Testis (tissue), 3 donors: Measurements from ENCODE around the gene TNFRSF13B. TPM values are rescaled to one million over a fixed set of nuclear protein-coding genes. Genes with fewer than 3 reads are reported as not detected.

Experiments
- DNase-seq: peaks from one replicate; pipeline ENCODE4 v3.0.0-alpha.2; 2019
- H3K27ac ChIP-seq, 2 donors: fragments of 200-600 bp; sonication (generic); one replicate each; pipeline ENCODE4 v1.5.1; 2019
- H3K27me3 ChIP-seq: fragments of 200-600 bp; sonication (generic); one replicate; pipeline ENCODE4 v1.5.1; 2019
- H3K36me3 ChIP-seq: fragments of 200-600 bp; sonication (generic); one replicate; pipeline ENCODE4 v1.5.1; 2017; ENCODE audit warnings: low read depth; ENCODE audit errors: missing control alignments
- H3K4me1 ChIP-seq: fragments of 200-600 bp; sonication (generic); one replicate; pipeline ENCODE4 v1.5.1; 2019
- H3K4me3 ChIP-seq, 2 donors: fragments of 200-600 bp; sonication (generic); one replicate each; pipeline ENCODE4 v1.5.1; 2017 to 2019
- H3K9me3 ChIP-seq: fragments of 200-600 bp; sonication (generic); one replicate; pipeline ENCODE4 v1.5.1; 2017
- POLR2A ChIP-seq: fragments of 450-650 bp; IDR thresholded peaks from one replicate; pipeline ENCODE4 v1.6.1; 2017; ENCODE audit warnings: antibody characterized with exemption, mild to moderate bottlenecking, moderate library complexity
- WGBS, 2 donors: methylation state at CpG; one replicate each; pipeline ENCODE4 v1.1.5; 2018; 5-methylcytosine and 5-hydroxymethylcytosine counted together
- intact Hi-C: fragments of 100-400 bp; cut with DNase I; formaldehyde crosslinking; loops from one replicate; pipeline ENCODE4 v1.15.1; 2023; ENCODE audit warnings: low total_unique reads
- polyA plus RNA-seq: library from polyadenylated mRNA; stranded (reverse); fragments of 350-450 nt; fragmentation: Illumina TruSeq; extraction: RNeasy Lipid Tissue Mini Kit (QIAGEN cat#74804); gene quantifications from one replicate; pipeline ENCODE4 v1.2.3, GENCODE V29; 2014; ENCODE audit warnings: low read depth, low replicate concordance; ENCODE audit not compliant: insufficient read depth
- total RNA-seq, 2 donors: library from RNA; depleted of rRNA; stranded (reverse); fragments of >200 nt; gene quantifications; one replicate each; pipeline ENCODE4 v1.2.3, GENCODE V29; 2016
- TF ChIP-seq, protein P1 (sequence below), 3 experiments: fragments of 450-650 bp in 2 of 3; fragments of 200-600 bp in 1 of 3; sonication (generic) in 1 of 3; IDR thresholded peaks; one replicate each; pipeline ENCODE4 v1.5.1; 2016 to 2019; ENCODE audit warnings: antibody characterized with exemption in 3 of 3, mild to moderate bottlenecking in 2 of 3, moderate library complexity in 1 of 3

The TNFRSF13B gene
- total and polyA plus RNA-seq, 3 donors from 2014 or later = 0.59 TPM; not detected in 2

DNA sequence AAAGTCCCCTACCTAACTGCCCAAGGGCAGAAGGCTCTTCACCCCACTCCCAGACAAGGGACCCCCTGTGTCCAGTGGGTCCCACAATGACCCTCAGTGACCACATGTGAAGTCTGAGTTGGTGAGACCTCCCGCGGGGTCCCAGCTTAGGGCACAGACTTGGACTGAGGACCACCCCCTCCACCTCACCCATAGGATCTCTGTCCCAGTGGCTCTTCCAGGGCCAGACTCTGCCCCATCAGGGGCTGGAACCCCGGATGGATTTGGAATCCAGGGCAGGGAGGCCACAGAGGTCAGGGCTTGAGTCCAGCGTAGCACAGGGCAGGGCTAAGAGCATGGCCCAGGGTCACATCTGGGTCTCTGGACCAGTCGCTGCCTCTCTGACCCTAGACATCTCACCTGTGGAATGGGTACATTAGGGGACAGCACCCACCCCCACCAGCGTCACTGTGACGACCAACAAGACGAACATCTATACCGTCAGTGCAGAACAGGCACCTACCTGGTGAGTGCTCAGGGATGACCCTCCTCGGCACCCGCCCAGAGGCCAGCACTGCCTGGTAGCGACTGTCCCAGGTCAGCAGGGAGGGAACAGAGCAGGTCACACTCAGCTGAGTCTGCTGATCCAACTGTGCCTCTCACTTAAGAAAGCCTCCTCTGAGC lies 37.7 kb downstream of the TNFRSF13B start:
- no peak for TF ChIP-seq POLR2A
- TF ChIP-seq, protein P1, sequence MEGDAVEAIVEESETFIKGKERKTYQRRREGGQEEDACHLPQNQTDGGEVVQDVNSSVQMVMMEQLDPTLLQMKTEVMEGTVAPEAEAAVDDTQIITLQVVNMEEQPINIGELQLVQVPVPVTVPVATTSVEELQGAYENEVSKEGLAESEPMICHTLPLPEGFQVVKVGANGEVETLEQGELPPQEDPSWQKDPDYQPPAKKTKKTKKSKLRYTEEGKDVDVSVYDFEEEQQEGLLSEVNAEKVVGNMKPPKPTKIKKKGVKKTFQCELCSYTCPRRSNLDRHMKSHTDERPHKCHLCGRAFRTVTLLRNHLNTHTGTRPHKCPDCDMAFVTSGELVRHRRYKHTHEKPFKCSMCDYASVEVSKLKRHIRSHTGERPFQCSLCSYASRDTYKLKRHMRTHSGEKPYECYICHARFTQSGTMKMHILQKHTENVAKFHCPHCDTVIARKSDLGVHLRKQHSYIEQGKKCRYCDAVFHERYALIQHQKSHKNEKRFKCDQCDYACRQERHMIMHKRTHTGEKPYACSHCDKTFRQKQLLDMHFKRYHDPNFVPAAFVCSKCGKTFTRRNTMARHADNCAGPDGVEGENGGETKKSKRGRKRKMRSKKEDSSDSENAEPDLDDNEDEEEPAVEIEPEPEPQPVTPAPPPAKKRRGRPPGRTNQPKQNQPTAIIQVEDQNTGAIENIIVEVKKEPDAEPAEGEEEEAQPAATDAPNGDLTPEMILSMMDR (IDR thresholded peaks at IDR 0.05) = no peak
- Histone ChIP-seq H3K27me3 (no peaks in the 10 kb centered on the region), H3K9me3 (no peaks in the 10 kb centered on the region), H3K4me1 (no peaks in the 10 kb centered on the region), H3K4me3 (no peak overlapping the region), H3K36me3 (no peaks in the 10 kb centered on the region), H3K27ac (no peak overlapping the region)
- intact Hi-C loops = no loop called here
- DNase-seq = no peak
- WGBS, 2 donors = 93 to 100% methylated on average over 1 to 12 of the region's 12 CpGs

DNA sequence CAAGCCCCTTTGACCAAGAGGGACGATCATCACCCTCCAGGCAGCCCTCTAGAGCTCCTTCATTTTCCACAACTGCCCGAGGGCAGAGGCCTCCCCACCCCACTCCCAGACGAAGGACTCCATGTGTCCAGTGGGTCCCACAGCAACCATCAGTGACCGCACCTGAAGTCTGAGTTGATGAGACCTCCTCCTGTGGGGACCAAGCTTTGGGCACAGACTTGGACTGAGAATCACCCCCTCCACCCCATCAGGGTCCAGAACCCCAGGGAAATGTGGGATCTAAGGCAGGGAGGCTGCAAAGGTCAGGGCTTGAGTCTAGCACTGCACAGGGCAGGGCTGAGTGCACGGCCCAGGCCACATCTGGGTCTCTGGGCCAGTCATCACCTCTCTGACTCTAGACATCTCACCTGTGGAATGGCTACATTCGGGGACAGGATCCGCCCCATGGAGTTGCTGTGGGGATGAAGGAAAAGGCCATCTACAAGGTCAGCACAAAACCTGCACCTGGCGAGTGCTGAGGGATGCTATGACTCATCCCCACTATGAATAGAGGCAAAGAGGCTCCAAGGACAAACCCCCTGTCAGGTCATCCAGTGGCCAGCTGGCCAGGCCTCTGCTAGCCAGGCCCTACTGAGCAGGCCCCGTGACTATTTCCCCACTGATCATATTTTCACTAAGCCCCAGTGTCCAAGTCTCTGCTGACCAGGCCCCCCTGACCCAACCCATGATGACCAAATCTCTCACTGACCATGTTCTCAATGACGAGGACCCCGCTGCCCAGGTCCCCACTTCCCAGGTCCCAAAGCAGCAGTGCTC lies 38.4 kb downstream of the TNFRSF13B start:
- no peak overlapping the region for H3K27ac ChIP-seq
- 85 to 89% methylated on average over 8 to 11 of the region's 11 CpGs for WGBS, 2 donors
- H3K9me3 ChIP-seq = no peaks in the 10 kb centered on the region
- H3K27me3 ChIP-seq = no peaks in the 10 kb centered on the region
- DNase-seq = no peak
- H3K4me1 ChIP-seq = no peaks in the 10 kb centered on the region
- TF ChIP-seq POLR2A = no peak
- TF ChIP-seq, protein P1 (IDR thresholded peaks at IDR 0.05) = no peak
- no peak overlapping the region for H3K4me3 ChIP-seq
- H3K36me3 ChIP-seq = no peaks in the 10 kb centered on the region
- intact Hi-C loops = no loop called here

DNA sequence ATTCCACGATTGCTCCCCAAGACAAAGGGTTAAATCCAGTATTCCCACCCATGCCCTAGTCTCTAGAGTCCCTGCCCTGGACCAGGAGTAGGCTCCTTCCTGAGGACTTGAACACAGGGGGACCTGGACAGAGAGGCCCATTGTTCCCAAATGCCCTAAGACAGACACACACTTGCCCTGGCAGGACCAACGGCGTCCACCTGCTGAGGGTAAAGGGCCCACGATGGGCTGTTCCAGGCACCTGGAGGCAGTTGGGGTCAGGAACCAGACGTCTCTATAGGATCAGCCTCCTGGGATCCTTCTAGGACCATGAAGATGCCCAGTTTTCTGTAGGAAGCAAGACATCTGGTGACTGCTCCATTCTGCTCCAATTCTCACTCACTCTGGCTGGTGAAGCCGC lies 39.3 kb downstream of the TNFRSF13B start:
- no peak for DNase-seq
- Histone ChIP-seq H3K27me3 (no peaks in the 10 kb centered on the region), H3K4me1 (no peaks in the 10 kb centered on the region), H3K4me3 (no peak overlapping the region), H3K9me3 (no peaks in the 10 kb centered on the region), H3K27ac (no peak overlapping the region), H3K36me3 (no peaks in the 10 kb centered on the region)
- TF ChIP-seq, protein P1 (IDR thresholded peaks at IDR 0.05) = no peak
- no peak for TF ChIP-seq POLR2A
- intact Hi-C loops = no loop called here
- WGBS, 2 donors = 74 to 96% methylated on average over 3 to 6 of the region's 6 CpGs

DNA sequence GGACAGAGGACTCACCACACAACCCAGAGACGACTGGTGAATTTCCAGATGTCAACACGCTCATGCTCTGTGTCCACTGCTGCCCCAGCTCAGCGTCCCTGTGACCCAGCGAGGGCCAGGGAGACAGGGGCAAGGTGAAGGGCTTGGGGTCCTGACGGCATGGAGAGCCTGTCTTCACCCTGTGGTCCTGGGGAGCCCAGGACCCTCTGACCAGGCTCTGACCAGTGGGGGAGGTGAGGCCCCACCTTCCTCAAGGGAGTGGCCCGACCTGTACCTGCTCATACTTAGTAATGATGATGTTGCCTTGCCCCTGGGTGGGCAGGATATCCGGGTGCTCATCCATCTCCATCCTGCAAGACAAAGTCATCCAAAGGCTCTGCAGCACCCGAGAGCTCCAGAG lies 39.8 kb downstream of the TNFRSF13B start:
- no peaks in the 10 kb centered on the region for H3K9me3 ChIP-seq
- no peak for DNase-seq
- WGBS, 2 donors = 88 to 97% methylated on average over 8 of the region's 8 CpGs
- TF ChIP-seq POLR2A = no peak
- TF ChIP-seq, protein P1 (IDR thresholded peaks at IDR 0.05) = no peak
- no peaks in the 10 kb centered on the region for H3K36me3 ChIP-seq
- H3K27me3 ChIP-seq = no peaks in the 10 kb centered on the region
- no peak overlapping the region for H3K4me3 ChIP-seq
- intact Hi-C loops = no loop called here
- no peaks in the 10 kb centered on the region for H3K4me1 ChIP-seq
- H3K27ac ChIP-seq = no peak overlapping the region
